Hematopoietic multipotent progenitor cell (in vitro differentiated cells): ENCODE measurements around the gene TWIST2. TPM values are rescaled to one million over a fixed set of nuclear protein-coding genes. Genes with fewer than 3 reads are reported as not detected.
A peak's percentile ranks its signal among the peaks of the same experiment; 100 is the strongest.

Source experiments
- DNase-seq, 3 donors: peaks; one replicate each; pipeline ENCODE4 v3.0.0-alpha.2; 2011 to 2015; ENCODE audit warnings: low read depth in 2 of 3, low spot score in 2 of 3
- total RNA-seq: library from RNA; depleted of rRNA; stranded (reverse); fragments of >200 nt; gene quantifications from one replicate; pipeline ENCODE4 v1.2.3, GENCODE V29; 2012

Gene TWIST2
- total RNA-seq: not detected

DNA sequence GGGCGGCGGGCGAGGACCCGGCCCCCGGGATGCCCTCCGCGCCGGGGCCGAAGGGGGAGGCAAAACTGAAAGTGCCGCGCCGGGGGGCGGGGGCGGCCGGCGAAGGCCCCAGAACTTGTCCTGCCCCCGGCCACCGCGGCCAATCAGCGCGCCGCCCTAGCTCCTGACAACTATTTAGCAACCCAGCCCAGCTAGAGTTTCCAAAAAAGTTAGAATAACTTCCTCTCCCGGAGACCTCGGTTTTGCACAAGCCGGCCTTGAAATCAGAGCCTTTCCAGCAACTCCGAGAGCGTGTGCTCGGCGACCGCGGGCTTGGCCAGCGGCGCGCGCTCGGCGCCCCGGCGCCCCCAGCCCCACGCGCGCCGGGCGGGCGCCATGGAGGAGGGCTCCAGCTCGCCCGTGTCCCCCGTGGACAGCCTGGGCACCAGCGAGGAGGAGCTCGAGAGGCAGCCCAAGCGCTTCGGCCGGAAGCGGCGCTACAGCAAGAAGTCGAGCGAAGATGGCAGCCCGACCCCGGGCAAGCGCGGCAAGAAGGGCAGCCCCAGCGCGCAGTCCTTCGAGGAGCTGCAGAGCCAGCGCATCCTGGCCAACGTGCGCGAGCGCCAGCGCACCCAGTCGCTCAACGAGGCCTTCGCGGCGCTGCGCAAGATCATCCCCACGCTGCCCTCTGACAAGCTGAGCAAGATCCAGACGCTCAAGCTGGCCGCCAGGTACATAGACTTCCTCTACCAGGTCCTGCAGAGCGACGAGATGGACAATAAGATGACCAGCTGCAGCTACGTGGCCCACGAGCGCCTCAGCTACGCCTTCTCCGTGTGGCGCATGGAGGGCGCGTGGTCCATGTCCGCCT, at the start of gene TWIST2:
Gene TWIST2, plus strand, starts transcription at position 245 of the 850 bp plus-strand sequence. Its CDS starts 131 bp downstream, at position 376.
- peak in 2 of 3 donors; percentile 11 to 30 for DNase-seq

- no peak for DNase-seq
Observed at GRCh38 chr2:238801791-238802190, 46.1 kb upstream of the TWIST2 start.

- DNase-seq: no peak
Observed at GRCh38 chr2:238802957-238803356, 44.9 kb upstream of the TWIST2 start.

GRCh38 chr2:238803996-238804870, 43.7 kb upstream of the TWIST2 start:
- no peak for DNase-seq

DNA sequence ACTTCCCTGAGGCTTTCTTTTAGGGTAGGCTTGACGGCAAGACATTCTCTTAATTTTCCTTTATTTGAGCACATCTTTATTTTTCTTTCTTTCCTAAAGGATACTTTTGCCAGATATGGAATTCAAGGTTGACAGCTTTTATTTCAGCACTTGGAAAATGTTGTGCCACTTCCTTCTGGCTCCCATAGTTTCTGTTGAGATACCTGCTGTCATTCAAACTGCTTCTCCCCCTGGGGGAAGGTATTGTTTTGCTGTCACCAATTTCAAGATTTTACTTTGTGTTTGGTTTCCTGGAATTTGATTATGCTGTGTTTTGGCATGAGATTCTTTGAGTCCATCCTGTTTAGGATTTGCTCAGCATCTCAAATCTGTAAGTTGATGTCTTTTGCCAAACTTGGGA, 39.1 kb upstream of the TWIST2 start:
- no peak for DNase-seq

- no peak for DNase-seq
Observed at GRCh38 chr2:238810321-238810720, 37.6 kb upstream of the TWIST2 start.

DNA sequence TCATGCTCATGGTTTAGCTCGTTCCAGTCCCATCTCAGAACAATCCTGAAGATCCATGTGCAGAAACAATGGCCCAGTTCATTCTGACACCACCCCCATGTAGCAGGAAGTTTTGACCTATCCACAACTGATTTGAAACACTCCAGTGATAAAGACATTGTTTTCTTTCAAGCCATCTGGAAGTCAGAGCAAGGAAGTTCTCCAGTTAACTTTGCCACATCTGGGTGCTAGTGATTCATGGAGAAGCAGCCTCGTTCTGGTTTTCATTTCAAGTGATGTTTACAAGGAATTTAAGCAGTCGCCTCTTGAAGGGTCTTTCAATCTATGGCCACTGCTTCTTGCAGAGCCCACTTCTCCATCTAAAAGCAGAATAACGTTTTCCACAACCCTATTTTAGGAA, 36.6 kb upstream of the TWIST2 start:
- no peak for DNase-seq

GRCh38 chr2:238811759-238812158, 36.1 kb upstream of the TWIST2 start:
- DNase-seq: no peak

DNA sequence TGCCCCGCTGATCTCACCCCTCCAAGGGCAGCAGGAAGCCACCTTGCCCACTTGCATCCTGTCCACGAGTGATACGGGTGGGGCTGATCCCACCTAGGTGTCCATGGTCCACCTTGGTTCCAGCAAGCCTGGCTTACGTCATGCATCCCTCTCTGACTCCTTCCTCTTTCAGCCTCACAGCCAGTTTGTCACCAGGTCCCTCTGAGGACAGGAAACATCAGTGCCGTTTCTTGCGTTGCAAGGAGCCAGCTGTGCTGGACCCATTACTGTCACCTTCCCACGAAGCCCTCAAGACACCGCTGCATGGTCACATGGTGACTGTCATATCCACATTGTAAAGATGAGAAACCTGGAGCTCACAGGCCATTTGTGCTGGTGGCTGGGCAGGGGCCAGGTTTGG, 34.8 kb upstream of the TWIST2 start:
- no peak for DNase-seq

GRCh38 chr2:238814815-238815214, 33.1 kb upstream of the TWIST2 start:
- DNase-seq: no peak

DNA sequence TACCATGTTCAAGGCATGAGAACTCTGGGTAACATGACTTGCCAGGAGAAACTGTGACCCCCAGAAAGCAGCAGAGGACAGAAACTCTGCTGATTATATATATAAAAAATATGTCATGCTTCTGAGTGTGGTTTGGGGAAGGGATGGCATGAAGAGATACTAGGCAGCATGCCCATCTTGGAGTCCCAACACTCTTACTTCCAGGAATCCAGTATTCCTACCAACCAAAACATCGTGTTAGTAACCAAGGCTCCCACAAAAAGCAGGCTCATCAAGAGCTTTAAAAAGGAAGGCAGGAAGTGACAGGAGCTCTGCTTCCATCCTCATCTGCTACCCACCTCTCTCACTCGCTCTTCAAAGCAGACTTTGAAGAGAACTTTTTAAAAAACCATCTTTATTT, 31.6 kb upstream of the TWIST2 start:
- no peak for DNase-seq

- DNase-seq: no peak
Observed at GRCh38 chr2:238817382-238817781, 30.5 kb upstream of the TWIST2 start.

DNA sequence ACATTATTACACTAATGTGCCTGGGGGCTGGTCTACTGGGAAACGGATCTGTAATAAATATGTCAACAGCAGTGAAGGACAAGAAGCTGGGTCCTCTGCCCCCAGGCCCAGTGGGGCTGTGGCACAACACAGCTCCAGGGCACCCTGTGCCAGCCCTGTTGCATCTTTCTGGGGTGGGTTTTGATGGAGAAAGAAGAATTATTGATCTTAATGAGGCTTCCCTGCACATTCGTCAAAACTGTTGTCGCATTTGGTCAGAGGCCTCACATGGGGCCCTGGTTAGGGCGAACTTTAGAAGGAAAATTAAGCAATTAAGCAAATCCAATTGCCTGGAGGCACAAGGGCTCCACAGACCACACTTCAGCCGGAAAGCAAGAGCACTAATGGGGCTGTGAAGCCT, 30.0 kb upstream of the TWIST2 start:
- no peak for DNase-seq

GRCh38 chr2:238818561-238818960, 29.3 kb upstream of the TWIST2 start:
- DNase-seq: no peak

DNA sequence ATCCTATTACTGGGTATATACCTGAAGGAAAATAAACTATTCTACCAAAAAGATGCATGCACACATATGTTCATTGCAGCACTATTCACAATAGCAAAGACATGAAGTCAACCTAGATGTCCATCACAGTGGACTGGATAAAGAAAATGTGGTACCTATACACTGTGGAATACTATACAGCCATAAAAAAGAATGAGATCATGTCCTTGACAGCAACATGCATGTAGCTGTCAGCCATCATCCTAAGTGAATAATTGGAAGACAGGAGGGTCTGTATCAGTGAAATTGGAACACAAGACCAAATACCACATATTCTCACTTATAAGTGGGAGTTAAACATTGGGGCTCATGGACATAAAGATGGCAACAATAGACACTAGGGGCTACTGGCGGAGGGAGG, 27.7 kb upstream of the TWIST2 start:
- DNase-seq: no peak

DNA sequence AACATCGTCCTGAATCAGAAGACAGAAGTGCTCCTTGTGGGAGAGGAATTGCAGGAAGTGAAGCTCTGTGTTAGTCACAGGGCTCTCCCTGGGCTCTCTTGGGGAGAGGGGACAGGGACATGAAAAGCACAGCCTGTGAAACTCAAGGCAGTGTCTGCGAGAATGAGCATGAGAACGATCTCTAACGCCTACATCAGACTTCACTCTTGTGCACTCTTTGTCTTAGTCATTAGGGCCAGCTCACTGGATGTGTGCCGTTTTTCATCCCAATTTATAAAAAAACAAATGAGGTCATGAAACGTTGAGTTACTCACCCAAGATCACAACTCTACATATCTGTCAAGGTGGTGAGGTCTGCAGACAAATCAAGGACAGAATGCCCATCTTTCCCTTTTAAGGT, 27.0 kb upstream of the TWIST2 start:
- DNase-seq: no peak

- no peak for DNase-seq
Observed at GRCh38 chr2:238821391-238821790, 26.5 kb upstream of the TWIST2 start.

- no peak for DNase-seq
Observed at GRCh38 chr2:238821944-238822670, 25.8 kb upstream of the TWIST2 start.

GRCh38 chr2:238822955-238823354, 24.9 kb upstream of the TWIST2 start:
- no peak for DNase-seq

GRCh38 chr2:238831177-238831576, 16.7 kb upstream of the TWIST2 start:
- no peak for DNase-seq

GRCh38 chr2:238834982-238835381, 12.9 kb upstream of the TWIST2 start:
- no peak for DNase-seq
